Esophagus muscularis mucosa (tissue), 3 donors: Measurements from ENCODE around the gene CDC42BPA.

Experiments used
- CTCF ChIP-seq, 3 experiments: fragments of 200-600 bp in 2 of 3; fragments of 450-650 bp in 1 of 3; sonication (generic) in 2 of 3; IDR thresholded peaks; one replicate each; pipeline ENCODE4 v1.5.1; 2017 to 2019; ENCODE audit warnings: antibody characterized with exemption in 3 of 3, mild to moderate bottlenecking in 2 of 3, moderate library complexity in 1 of 3
- POLR2A ChIP-seq: fragments of 450-650 bp; IDR thresholded peaks from one replicate; pipeline ENCODE4 v1.6.1; 2017; ENCODE audit warnings: antibody characterized with exemption, moderate library complexity, mild to moderate bottlenecking, low read depth
- POLR2AphosphoS5 ChIP-seq, 2 donors: sonication (generic); formaldehyde crosslinking; IDR thresholded peaks; one replicate each; pipeline ENCODE4 v1.6.1; 2017; ENCODE audit warnings: antibody characterized with exemption in 2 of 2

GRCh38 chr1:226965581-226966440 is 352.5 kb downstream of the CDC42BPA start:
- TF ChIP-seq POLR2A (no peak), CTCF (IDR thresholded peaks at IDR 0.05) (no peak), POLR2AphosphoS5 (IDR thresholded peaks at IDR 0.05) (no peak)
